Activated naive CD4-positive, alpha-beta T cell treated with anti-CD3 and anti-CD28 coated beads, Interleukin-2, amount 50 U/mL, for 24 hours (primary cell): ENCODE data around the gene ARHGAP26.

Source experiments
- H3K27ac Mint-ChIP-seq: one replicate; pipeline ENCODE4 v1.8.0; 2021; ENCODE audit warnings: mild to moderate bottlenecking, mixed read lengths
- H3K27me3 Mint-ChIP-seq: one replicate; pipeline ENCODE4 v1.8.0; 2021; ENCODE audit warnings: mixed read lengths
- H3K36me3 Mint-ChIP-seq: one replicate; pipeline ENCODE4 v1.8.0; 2021; ENCODE audit warnings: mixed read lengths
- H3K4me1 Mint-ChIP-seq: one replicate; pipeline ENCODE4 v1.8.0; 2021; ENCODE audit warnings: mixed read lengths
- H3K4me3 Mint-ChIP-seq: one replicate; pipeline ENCODE4 v1.8.0; 2021; ENCODE audit warnings: mild to moderate bottlenecking, mixed read lengths
- H3K9me3 Mint-ChIP-seq: one replicate; pipeline ENCODE4 v1.8.0; 2021; ENCODE audit warnings: mixed read lengths

Gene ARHGAP26

GRCh38 chr5:143156572-143156971 lies 386.4 kb downstream of the ARHGAP26 start:
- Mint-ChIP-seq H3K4me3 (no peak overlapping the region), H3K4me1 (no peaks in the 10 kb centered on the region), H3K27me3 (no peaks in the 10 kb centered on the region), H3K36me3 (peaks cover 14% of the 10 kb centered on the region), H3K9me3 (no peaks in the 10 kb centered on the region), H3K27ac (no peak overlapping the region)

GRCh38 chr5:143159031-143159430 lies 388.9 kb downstream of the ARHGAP26 start:
- Mint-ChIP-seq H3K9me3 (no peaks in the 10 kb centered on the region), H3K27ac (no peak overlapping the region), H3K27me3 (no peaks in the 10 kb centered on the region), H3K4me3 (no peak overlapping the region), H3K4me1 (no peaks in the 10 kb centered on the region), H3K36me3 (peaks cover 17% of the 10 kb centered on the region)

- H3K36me3 Mint-ChIP-seq, result peaks cover 13% of the 10 kb centered on the region
Measured at GRCh38 chr5:143161885-143162540, 391.8 kb downstream of the ARHGAP26 start.

GRCh38 chr5:143162810-143163209 lies 392.6 kb downstream of the ARHGAP26 start:
- no peak overlapping the region for H3K4me3 Mint-ChIP-seq
- H3K36me3 Mint-ChIP-seq, result peaks cover 15% of the 10 kb centered on the region
- H3K4me1 Mint-ChIP-seq, result no peaks in the 10 kb centered on the region
- no peaks in the 10 kb centered on the region for H3K27me3 Mint-ChIP-seq
- H3K27ac Mint-ChIP-seq, result no peak overlapping the region
- no peaks in the 10 kb centered on the region for H3K9me3 Mint-ChIP-seq

More at GRCh38 chr5:143161885-143162540, 391.8 kb downstream of the ARHGAP26 start:
- Mint-ChIP-seq H3K9me3 (no peaks in the 10 kb centered on the region), H3K4me3 (no peak overlapping the region), H3K27ac (no peak overlapping the region), H3K27me3 (no peaks in the 10 kb centered on the region), H3K4me1 (no peaks in the 10 kb centered on the region)

- no peaks in the 10 kb centered on the region for H3K4me1 Mint-ChIP-seq
- peak overlapping the region; percentile 12 for H3K27ac Mint-ChIP-seq
- H3K9me3 Mint-ChIP-seq, result no peaks in the 10 kb centered on the region
- peaks cover 10% of the 10 kb centered on the region for H3K36me3 Mint-ChIP-seq
- no peak overlapping the region for H3K4me3 Mint-ChIP-seq
- no peaks in the 10 kb centered on the region for H3K27me3 Mint-ChIP-seq
Measured at GRCh38 chr5:143164557-143164956, 394.4 kb downstream of the ARHGAP26 start.

GRCh38 chr5:143165049-143165880 lies 395.1 kb downstream of the ARHGAP26 start:
- Mint-ChIP-seq H3K27ac (no peak overlapping the region), H3K4me1 (no peaks in the 10 kb centered on the region), H3K27me3 (no peaks in the 10 kb centered on the region), H3K9me3 (no peaks in the 10 kb centered on the region), H3K4me3 (no peak overlapping the region), H3K36me3 (peaks cover 10% of the 10 kb centered on the region)

- no peak overlapping the region for H3K4me3 Mint-ChIP-seq
- H3K9me3 Mint-ChIP-seq, result no peaks in the 10 kb centered on the region
- no peaks in the 10 kb centered on the region for H3K27me3 Mint-ChIP-seq
- no peak overlapping the region for H3K27ac Mint-ChIP-seq
- H3K36me3 Mint-ChIP-seq, result peaks cover 13% of the 10 kb centered on the region
- no peaks in the 10 kb centered on the region for H3K4me1 Mint-ChIP-seq
Measured at GRCh38 chr5:143166090-143166489, 395.9 kb downstream of the ARHGAP26 start.

- Mint-ChIP-seq H3K27ac (no peak overlapping the region), H3K36me3 (peaks cover 11% of the 10 kb centered on the region), H3K4me1 (no peaks in the 10 kb centered on the region), H3K9me3 (no peaks in the 10 kb centered on the region), H3K4me3 (no peak overlapping the region), H3K27me3 (no peaks in the 10 kb centered on the region)
Measured at GRCh38 chr5:143166661-143167420, 396.7 kb downstream of the ARHGAP26 start.

GRCh38 chr5:143168171-143168741 lies 398.1 kb downstream of the ARHGAP26 start:
- H3K27ac Mint-ChIP-seq, result no peak overlapping the region
- no peak overlapping the region for H3K4me3 Mint-ChIP-seq
- H3K9me3 Mint-ChIP-seq, result no peaks in the 10 kb centered on the region
- H3K36me3 Mint-ChIP-seq, result peaks cover 11% of the 10 kb centered on the region
- H3K27me3 Mint-ChIP-seq, result no peaks in the 10 kb centered on the region
- peaks cover 3% of the 10 kb centered on the region for H3K4me1 Mint-ChIP-seq

GRCh38 chr5:143168921-143169810 lies 399.0 kb downstream of the ARHGAP26 start:
- Mint-ChIP-seq H3K27me3 (no peaks in the 10 kb centered on the region), H3K4me3 (no peak overlapping the region), H3K9me3 (no peaks in the 10 kb centered on the region), H3K27ac (no peak overlapping the region), H3K4me1 (peaks cover 3% of the 10 kb centered on the region), H3K36me3 (peaks cover 11% of the 10 kb centered on the region)

- Mint-ChIP-seq H3K4me3 (no peak overlapping the region), H3K27ac (no peak overlapping the region), H3K9me3 (no peaks in the 10 kb centered on the region), H3K4me1 (peaks cover 3% of the 10 kb centered on the region), H3K36me3 (peaks cover 11% of the 10 kb centered on the region), H3K27me3 (no peaks in the 10 kb centered on the region)
Measured at GRCh38 chr5:143170104-143170503, 399.9 kb downstream of the ARHGAP26 start.

- Mint-ChIP-seq H3K36me3 (peaks cover 11% of the 10 kb centered on the region), H3K27ac (no peak overlapping the region), H3K4me1 (peaks cover 3% of the 10 kb centered on the region), H3K4me3 (no peak overlapping the region), H3K27me3 (no peaks in the 10 kb centered on the region), H3K9me3 (no peaks in the 10 kb centered on the region)
Measured at GRCh38 chr5:143170977-143171376, 400.8 kb downstream of the ARHGAP26 start.

- Mint-ChIP-seq H3K36me3 (peaks cover 10% of the 10 kb centered on the region), H3K27ac (no peak overlapping the region), H3K4me1 (peaks cover 3% of the 10 kb centered on the region), H3K4me3 (no peak overlapping the region), H3K27me3 (no peaks in the 10 kb centered on the region), H3K9me3 (no peaks in the 10 kb centered on the region)
Measured at GRCh38 chr5:143172739-143173138, 402.6 kb downstream of the ARHGAP26 start.

- Mint-ChIP-seq H3K27ac (no peak overlapping the region), H3K4me3 (no peak overlapping the region), H3K9me3 (no peaks in the 10 kb centered on the region), H3K27me3 (no peaks in the 10 kb centered on the region), H3K36me3 (peaks cover 7% of the 10 kb centered on the region), H3K4me1 (peaks cover 3% of the 10 kb centered on the region)
Measured at GRCh38 chr5:143173139-143173889, 403.1 kb downstream of the ARHGAP26 start.
